WTC11 (cell line): ENCODE results near the gene EPHA1.

Experiments
- ATF3 ChIP-seq: sonication (generic); formaldehyde crosslinking; conservative IDR thresholded peaks from 2 replicates; pipeline ENCODE4 v1.8.1; 2022; ENCODE audit warnings: mild to moderate bottlenecking, missing genetic modification reagents
- CTCF ChIP-seq: fragments of 200-600 bp; IDR thresholded peaks from 2 replicates; pipeline ENCODE4 v1.8.0; 2022; ENCODE audit warnings: antibody characterized with exemption
- TEAD4 ChIP-seq: sonication (generic); formaldehyde crosslinking; IDR thresholded peaks from 2 replicates; pipeline ENCODE4 v1.8.0; 2022; ENCODE audit warnings: mild to moderate bottlenecking, missing genetic modification reagents
- USF2 ChIP-seq: sonication (generic); formaldehyde crosslinking; IDR thresholded peaks from 2 replicates; pipeline ENCODE4 v1.8.1; 2023; ENCODE audit warnings: mild to moderate bottlenecking, missing genetic modification reagents, moderate library complexity
- ZNF317 ChIP-seq: sonication (generic); formaldehyde crosslinking; IDR thresholded peaks from 2 replicates; pipeline ENCODE4 v1.8.1; 2023; ENCODE audit warnings: low read depth, mild to moderate bottlenecking, moderate library complexity, missing genetic modification reagents, borderline replicate concordance

- no peak for TF ChIP-seq CTCF
- no peak for TF ChIP-seq ZNF317 (CRISPR knock-in tag)
- no peak for TF ChIP-seq TEAD4 (CRISPR knock-in tag)
- TF ChIP-seq USF2: no peak
- no peak for TF ChIP-seq ATF3 (CRISPR knock-in tag)
Observed at GRCh38 chr7:143399642-143400041, 9.0 kb downstream of the EPHA1 start.
